Activated gamma-delta T cell treated with anti-CD3 and anti-CD28 coated beads, Interleukin-2, amount 50 U/mL, for 16 hours (primary cell): ENCODE results near the gene SFI1.

ENCODE experiments used
- DNase-seq: peaks from one replicate; pipeline ENCODE4 v3.0.0-alpha.2; 2020; ENCODE audit warnings: low read depth

SFI1 gene

DNA sequence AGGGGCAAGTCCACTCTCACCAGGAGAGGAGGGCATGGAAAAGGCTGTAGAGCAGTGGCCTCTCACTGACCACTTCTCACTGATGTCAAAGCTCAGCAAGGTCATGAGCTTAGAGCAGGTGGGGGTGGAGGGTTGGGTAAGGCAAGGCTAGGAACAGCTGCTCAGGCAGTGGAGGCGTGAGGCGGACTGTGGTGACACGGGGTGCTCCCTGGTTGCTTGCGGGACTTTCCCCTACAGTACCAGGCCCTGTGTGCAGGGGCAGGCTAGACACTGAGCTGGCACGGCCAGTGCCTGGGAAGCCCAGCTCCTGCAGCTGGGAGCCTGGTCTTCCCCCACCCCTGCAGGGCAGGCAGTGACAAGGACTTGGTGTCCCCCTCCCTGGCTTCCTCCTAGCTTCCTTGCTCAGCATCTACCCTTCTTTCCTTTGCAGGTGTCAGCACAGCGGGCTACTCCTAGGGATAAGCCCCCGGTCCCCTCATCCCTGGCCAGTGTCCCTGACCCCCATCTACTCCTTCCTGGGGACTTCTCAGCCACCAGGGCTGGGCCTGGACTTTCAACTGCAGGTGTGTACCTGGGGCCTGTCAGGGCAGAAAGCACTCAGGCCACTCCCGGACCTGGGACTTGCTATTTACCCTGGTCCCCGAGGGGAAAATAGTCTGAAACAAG lies 120.1 kb downstream of the SFI1 start:
- DNase-seq, result no peak

- DNase-seq, result no peak
Observed at GRCh38 chr22:31618057-31618456, 121.7 kb downstream of the SFI1 start.

GRCh38 chr22:31618471-31619176 lies 122.3 kb downstream of the SFI1 start:
- no peak for DNase-seq

DNA sequence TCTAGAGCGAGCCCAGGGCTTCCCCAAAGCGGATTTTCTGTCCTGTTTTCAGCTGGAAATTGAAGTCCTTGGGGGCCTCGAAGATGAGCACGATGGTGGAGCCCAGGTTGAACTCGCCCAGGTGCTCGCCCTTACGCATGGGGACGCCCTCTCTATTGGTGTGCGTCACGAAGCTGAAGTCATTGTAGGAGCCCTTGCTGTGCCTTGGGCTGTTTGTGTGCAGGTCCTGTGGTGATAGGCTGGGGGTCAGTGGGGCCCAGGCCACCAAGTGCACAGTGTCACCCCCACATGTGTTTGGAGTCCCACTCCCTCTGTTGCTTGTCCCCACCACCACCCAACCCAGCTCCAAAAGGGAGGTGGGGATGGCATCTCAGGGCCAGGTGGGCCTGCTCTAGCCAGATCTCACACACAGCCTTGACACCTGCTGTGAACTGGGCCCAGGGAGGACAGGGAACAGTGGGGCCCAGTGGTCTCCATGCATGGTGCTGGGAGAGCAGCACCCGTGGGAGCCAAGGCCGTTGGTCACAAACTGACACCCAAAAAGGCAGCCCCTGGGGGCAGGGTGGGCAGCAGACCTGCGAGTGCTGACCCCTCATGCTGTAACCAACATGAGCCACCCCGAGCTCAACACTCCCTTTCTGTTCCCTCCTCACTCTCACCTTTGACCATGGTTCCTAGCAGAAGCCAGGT lies 123.4 kb downstream of the SFI1 start:
- DNase-seq, result no peak

DNA sequence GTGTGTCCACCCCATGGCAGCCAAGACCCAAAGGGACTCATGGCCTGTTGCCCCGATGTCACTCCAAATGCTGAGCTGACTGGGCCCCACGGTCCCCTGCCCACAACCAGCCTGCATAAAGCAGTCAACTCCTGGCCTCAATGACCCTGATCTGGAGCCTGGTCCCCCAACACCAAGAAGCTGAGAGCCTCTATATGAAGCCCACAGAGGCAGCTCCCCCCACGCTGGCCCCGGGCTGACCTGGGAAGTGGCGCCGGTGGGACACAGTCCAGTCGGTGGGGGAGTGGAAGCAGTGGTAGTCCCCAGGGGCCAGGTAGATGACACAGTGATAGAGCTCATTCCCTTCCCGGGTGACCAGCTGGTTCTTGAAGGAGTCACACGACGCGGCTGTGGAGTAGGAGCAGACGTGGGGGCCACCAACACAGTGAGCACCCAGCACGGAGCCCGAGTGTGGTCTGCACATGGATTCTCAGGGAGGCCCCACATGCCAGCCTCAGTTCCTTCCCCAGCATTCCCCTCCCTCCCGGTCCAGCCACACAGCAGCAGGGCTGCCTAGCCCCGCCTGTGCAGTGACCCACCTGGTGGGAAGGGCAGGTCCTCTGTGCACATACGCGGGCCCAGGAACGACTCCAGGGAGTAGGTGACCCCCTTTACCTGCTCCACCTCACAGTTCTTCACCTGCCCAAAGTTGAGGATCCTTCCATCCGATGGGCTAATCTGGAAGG lies 124.6 kb downstream of the SFI1 start:
- no peak for DNase-seq

DNA sequence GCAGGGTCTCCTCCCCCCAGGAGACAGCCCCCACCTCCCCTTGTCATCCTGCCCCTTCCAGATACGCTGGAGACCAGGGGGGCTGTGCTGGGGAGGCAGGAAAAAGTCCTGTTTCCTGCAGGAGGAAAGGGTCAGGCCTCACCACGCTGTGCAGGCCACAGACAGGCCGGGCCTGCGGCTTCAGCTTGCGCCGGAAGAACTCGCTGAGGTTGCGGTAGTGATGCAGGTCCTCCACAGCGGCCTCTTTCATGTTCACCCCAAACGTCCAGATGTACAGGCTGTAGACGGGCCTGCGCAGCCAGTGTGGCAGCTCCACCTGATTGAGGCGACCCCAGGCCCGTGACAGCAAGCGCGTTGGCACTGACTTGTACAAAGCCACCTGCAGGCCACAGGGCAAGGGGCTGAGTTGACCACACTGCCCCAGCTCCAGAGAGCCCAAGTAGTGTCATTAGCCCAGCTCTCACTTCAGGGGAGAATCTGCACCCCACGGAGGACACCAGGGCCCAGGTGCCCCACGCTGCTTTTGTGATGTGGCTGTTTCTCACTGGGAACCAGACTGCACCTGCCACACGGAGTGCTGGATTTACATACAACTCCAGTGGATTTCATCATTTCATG lies 125.3 kb downstream of the SFI1 start:
- DNase-seq, result no peak

- DNase-seq, result no peak
Observed at GRCh38 chr22:31622980-31623379, 126.6 kb downstream of the SFI1 start.

- no peak for DNase-seq
Observed at GRCh38 chr22:31623592-31624304, 127.4 kb downstream of the SFI1 start.

GRCh38 chr22:31625257-31625640 lies 128.9 kb downstream of the SFI1 start:
- DNase-seq, result no peak

- no peak for DNase-seq
Observed at GRCh38 chr22:31625661-31626426, 129.5 kb downstream of the SFI1 start.

DNA sequence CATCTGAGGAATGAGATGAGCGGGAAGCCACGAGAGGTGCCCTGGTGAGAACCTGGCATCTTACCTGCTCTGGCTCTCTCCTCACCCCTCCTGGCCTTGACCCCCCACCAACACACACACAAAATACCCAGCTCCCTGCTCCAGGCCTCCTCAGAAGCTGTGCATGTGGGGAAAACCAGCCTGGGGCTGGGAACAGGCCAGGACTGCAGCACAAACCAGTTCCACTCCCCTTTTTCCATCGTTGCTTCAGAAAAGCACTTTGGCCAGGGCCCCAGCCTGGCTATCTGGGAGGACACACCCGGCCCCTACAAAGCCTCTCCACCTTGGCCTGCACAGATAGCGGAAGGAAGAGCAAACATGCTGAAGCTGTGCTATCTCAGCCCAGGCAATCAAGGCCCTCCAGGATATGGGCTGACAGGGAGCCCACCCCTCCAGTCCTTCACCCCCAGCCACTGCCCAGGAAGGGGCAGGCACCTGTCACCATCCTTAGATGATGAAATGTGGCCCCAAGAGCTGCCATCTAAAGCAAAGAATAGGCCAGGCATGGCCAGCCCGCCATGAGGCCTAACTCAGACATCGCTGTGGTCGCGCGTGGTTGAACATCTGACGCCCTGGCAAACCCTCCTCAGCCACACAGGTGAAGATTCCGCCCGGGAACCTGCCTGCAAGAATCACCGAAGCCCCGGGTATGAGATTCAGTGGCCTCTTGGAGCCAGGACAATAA lies 130.3 kb downstream of the SFI1 start:
- DNase-seq, result no peak

DNA sequence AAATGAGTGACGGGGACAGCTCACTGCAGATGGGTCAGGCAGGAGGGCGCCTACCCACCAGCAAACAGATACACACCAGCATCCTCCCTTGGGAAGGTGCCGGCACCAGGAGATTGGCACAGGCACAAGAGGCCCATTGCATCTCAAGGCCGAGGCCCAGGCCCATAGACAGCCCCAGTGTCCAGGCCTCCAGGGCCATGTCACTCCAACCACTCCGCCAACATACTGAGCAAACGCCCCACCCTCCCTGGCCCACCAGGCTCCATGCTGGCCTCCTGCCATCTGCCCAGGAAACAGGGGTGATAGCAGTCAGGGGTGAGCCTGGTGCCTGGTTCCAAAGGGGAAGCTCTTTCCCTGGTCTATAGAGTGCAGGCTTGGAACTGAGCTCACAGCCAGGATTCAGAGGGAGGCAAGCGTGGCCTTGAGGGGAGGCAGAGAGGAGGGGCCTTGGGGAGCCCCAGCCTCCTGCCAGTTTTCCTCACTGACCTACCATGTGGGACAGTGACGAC lies 130.9 kb downstream of the SFI1 start:
- no peak for DNase-seq

- DNase-seq, result no peak
Observed at GRCh38 chr22:31628362-31628761, 132.0 kb downstream of the SFI1 start.

- no peak for DNase-seq
Observed at GRCh38 chr22:31628969-31629708, 132.8 kb downstream of the SFI1 start.

DNA sequence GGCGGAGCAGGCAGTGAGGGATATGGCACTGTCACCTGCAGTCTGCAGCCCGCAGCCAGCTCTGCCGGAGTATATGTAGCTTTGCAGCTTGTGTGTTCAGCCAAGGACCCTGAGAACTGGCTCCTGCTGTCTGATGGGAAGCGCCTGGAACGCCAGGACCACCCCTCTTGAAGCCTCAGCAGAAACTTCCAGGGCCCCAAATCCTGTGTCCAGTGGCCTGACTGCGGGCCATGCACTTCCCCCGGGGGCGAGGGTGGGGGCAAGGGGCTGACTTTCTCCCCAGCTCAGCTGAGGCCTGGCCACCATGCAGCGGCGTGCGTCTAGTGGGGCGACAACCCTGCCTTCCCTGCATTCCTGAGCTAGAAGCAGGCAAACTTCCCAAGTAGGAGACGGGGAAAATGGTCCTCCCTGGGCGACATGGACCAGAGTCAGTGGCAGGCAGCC lies 133.4 kb downstream of the SFI1 start:
- DNase-seq, result no peak

- peak; percentile 80 for DNase-seq
Observed at GRCh38 chr22:31630331-31631329, 134.3 kb downstream of the SFI1 start.

GRCh38 chr22:31631436-31631835 lies 135.1 kb downstream of the SFI1 start:
- no peak for DNase-seq
